GM21825 (cell line): ENCODE measurements around the gene B4GAT1.
"Not testable (repeated sequence)": the region's sequence is repeated elsewhere in the genome, so short reads cannot be mapped to it uniquely, and the experiment has no call there.

ENCODE experiments used
- ATAC-seq: cut with Tn5 transposase; IDR thresholded peaks from one replicate; pipeline ENCODE4 v1.9.1; 2021; ENCODE audit warnings: mild to moderate bottlenecking, moderate library complexity; ENCODE audit not compliant: unreplicated experiment

B4GAT1 gene

DNA sequence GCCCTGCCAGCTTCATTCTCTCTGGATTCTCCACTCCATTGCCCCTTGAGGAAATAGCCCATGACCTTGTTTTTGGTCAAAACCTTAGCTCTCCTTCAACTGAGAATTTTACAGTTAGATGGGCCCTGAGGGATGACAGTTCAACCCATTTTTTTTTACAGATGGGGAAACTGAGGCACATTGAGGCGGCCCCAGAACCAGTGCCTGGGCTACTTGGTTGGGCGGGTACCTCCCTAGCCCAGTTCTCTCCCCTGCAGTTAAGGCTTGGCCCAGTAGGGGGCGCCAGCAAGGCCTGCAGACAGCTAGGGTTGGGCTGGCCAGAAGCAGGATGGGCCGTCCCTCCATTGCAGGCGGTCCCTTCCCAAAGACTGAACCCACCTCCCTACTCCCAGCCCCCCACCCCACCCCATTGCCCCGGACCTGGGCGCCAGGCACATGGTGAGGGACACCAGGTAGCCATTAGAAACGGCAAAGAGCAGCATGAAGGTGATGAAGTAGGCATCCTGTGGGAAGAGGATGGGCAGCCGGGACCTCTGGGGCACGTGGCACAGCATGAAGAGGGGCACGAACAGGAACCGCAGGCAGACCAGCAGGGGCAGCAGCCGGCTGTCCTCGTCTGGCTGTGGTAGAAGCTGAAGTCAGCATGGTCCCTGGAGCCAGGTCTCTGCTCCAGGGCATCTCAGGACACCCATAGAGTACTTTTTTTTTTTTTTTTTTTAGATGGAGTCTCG, 16.5 kb upstream of the B4GAT1 start:
- no peak for ATAC-seq

DNA sequence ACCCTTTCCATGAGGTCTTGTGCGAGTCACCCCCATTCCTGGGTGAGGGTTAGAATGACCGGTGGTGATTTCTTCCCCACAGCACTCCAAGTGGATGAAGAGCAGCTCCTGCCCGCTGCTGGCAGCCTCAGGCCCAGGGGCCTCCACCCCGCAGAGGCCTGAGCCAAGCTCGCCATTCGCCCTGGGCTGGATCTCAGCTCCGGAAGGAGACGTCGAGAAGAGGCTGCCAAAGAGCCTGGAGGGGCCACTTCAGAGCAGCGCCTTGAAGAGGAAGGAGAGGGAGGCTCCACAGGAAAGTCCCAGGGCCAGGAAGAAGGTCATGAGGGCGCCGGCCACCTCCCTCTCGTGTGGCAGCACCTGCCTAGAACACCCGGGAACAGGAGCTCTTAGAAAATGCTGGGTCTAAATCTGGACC, 15.8 kb upstream of the B4GAT1 start:
- no peak for ATAC-seq

DNA sequence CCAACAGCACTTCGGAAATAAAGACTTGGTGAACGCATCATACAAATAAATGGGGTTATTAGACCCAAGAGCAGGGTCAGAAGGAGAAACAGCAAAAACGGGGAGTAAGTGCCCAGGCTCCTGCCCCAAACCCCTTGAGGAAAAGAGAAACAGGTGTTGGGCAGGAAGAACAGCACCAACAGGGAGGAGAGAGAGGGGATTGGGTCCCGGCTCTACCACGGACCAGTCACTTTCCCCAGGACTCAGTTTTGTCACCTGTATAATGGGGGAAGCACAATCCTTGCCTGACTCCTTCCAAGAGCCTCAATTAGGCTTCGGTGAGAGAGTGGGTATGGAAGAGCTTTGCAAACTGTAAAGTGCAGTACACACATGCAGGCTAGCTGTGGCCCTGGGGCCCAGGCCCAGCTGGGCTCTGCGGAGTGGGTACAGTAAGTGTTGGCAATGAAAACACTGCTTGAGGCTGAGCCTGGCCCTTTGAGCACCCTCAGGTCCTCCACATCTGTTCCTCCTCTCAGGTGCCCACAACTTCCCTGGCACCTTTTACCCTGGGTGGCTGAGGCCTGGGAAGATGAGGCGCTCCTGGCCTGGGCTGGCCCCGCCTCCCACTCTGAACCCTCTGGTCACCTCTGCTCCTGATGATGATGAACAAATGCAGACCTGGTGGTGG, 15.2 kb upstream of the B4GAT1 start:
- ATAC-seq = no peak

DNA sequence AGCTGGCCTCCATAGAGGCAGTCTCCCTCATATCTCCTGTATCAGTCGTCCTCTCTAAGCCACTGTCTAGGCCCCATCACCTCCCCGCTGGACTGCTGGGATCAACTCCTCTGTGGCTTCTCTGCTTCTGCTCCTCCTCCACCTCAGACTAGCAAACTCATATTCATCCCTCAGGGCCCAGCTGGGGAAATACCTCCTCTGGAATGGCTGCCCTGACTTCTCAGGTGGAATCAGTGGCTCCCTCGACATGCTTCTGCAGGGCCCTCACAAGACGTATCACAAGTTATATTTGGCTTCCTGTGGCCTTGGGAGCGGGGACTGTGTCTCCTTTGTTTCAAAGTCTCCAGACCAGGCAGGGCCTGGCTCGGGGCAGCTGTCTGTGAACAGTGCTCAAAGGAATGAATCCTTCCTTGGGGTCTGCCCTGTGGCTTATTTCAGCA, 14.1 kb upstream of the B4GAT1 start:
- no peak for ATAC-seq

DNA sequence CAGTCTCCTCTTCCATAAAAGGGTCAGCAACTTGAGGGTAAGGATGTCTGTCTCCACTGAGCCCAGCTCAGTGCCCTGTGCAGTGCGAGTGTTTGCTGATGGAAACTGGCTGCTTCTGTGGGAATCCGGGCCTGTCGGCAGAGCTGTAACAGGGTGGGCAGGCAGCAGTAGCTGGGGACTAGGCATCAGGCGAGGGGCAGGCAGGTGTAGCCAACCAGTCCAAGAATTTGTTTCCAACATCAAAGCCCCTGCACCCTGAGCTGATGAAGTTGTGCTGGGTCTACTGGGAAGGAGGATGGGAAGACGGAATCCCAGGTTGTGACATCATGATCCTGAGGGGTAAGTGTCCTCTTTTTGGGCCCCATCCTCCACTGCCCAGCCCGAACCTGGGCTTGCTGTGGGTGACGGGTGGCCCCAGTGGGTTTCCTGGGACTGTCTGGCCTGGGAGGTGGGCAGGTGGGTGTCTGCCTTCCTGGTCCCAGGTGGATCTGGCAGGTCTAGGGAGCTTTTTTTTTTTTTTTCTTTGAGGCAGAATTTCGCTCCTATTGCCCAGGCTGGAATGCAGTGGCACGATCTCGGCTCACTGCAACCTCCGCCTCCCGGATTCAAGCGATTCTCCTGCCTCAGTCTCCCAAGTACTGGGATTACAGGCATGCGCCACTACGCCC, 13.1 kb upstream of the B4GAT1 start:
- no peak for ATAC-seq

DNA sequence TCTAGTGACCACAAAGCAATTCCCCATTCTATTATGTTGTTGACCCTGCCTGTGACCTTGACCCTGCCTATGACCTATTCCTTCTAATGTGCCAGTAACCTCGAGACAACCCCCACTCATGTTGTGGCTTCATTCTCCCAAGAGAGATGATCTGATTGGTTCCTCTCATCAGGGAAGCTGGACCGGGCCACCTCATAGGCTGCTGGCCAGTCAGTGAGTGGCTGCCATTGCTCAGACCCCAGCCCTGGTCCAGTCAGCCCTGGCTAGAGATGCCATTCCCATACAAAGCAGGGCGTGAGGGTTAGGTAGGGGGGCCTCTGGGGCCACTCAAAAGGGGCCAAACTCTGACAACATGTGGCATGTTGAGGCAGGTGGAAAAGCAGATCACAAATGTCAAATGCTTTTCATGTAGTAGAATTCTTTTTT, 12.2 kb upstream of the B4GAT1 start:
- ATAC-seq = no peak

- not testable (repeated sequence) for ATAC-seq
Measured at GRCh38 chr11:66350560-66351235, 3.3 kb upstream of the B4GAT1 start.

GRCh38 chr11:66349084-66349386, 1.6 kb upstream of the B4GAT1 start:
- no peak for ATAC-seq

- no peak for ATAC-seq
Measured at GRCh38 chr11:66346476-66347424, 679 bp downstream of the B4GAT1 start.

- peak; percentile 5 for ATAC-seq
Measured at GRCh38 chr11:66345316-66345649, 2.1 kb downstream of the B4GAT1 start.

- peak; percentile 69 for ATAC-seq
Measured at GRCh38 chr11:66344550-66345315, 2.7 kb downstream of the B4GAT1 start, which contains the start of gene BRMS1. Gene BRMS1 (minus strand): TSS chr11:66345104. CDS start chr11:66342234, 2,870 bp downstream.

DNA sequence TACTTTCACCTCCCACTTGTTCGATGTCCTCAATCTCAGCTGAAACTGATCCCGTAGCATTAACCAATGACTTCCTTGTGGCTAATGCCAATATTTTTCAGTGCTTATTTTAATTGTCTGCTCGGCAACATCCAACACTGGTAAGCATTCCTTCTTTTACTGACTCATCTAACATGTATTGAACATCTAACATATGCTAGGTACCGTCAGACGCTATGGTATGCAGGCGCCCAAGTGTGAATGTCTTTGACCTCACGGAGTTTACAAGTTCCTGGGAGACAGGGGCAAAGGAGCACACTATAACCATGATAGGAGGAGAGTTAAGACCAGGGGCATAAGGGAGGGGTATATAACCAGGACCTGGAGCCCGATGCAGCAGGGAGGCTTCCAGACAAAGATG, 4.3 kb downstream of the B4GAT1 start:
- no peak for ATAC-seq

DNA sequence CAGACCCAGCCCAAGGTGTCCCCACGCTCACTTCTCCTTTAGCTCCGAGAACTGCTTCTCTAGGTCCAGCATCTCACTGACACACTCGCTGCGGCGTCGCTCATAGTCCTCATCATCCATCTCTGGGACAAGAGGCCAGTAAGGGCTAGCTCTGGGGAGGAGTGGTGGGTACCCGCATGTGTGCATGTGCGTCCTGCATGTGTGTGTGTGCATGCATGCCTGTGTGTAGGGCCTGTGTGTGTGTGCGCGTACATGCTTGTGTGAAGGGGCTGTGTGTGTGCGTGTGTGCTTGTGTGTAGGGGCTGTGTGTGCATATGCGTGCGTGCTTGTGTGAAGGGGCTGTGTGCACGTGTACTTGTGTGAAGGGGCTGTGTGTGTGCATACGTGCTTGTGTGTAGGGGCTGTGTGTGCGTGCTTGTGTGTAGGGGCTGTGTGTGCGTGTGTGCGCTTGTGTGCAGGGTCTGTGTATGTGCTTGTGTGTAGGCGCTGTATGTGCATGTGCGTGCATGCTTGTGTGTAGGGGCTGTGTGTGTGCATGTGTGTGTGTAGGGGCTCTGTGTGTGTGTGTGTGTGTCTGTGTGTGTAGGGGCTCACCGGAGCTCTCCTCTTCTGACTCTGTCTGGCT, 5.8 kb downstream of the B4GAT1 start:
- no peak for ATAC-seq

DNA sequence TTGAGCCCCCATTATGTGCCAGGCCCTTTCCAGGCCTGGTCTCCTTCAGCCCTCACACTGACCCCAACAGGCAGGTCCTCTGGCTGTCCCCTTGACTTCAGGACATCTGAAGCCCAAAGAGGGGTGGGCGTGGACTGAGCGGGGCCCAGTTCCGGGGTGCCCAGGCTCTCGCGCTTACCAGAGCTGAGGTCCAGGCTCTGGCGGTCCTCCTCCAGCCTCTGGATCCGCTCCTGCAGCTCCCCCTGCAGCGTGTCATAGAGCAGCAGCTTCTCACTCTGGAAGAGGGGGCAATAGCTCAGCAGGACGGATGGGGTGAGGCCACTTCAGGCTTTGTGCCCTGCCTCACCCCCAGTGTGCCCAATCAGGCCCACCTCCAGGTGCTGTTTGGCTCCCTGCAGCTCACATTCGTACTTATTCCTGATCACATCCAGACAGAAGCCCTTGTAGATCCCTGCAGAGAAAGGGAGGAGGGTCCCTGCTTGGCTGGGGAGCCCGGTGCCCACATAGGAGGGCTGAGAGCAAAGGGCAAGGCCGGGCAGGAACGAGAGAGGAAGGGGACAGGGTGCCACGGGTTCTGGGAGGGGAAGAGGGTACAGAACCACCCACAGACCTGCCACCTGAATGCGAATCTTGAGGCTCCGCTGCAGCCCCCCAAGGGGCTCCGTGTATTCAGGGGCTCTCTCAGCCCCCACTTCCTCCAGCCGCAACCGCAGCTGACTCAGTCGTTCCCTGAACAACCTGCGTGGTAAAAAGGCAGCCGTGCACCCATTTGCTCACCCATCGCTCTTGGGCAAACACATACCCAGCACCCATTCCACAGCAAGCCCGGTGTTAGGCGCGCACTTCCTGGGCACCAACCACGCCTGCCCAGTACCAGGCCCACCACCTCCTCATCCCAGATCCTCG, 6.6 kb downstream of the B4GAT1 start:
- no peak for ATAC-seq

GRCh38 chr11:66339686-66340483, 7.5 kb downstream of the B4GAT1 start:
- no peak for ATAC-seq

DNA sequence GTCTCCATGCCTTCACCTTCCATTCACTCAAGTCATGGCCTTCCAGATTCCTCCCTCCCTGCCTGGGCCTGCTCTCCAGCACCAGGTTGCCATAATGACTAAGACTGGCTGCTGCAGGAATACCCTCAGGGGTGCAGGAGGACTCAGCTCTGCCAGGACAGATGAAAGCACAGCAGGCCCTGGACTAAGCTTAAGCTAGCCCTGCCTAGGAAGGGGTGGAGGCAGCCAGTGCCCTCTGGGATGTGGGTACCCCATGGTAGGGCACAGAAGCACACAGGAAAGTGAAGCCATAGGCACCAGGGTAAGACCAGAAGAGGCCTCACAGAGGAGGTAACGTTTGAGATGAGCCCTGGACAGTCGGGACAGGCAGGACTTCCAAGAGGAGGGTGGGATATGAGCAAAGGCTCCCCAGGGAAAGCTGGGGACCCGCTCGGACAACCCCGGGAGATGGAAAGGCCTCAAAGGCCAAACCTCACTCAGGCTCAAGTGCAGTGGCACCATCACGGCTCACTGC, 8.2 kb downstream of the B4GAT1 start:
- ATAC-seq = no peak
